Mammary epithelial cell (primary cell): ENCODE data around the gene TFAP2E.

Source experiments
- CTCF ChIP-seq, 2 donors: IDR thresholded peaks in 1 of 2; conservative IDR thresholded peaks in 1 of 2; 2 replicates each; pipeline ENCODE4 v1.5.1; 2011 to 2012; ENCODE audit warnings: inconsistent platforms in 2 of 2, low read length in 2 of 2, mild to moderate bottlenecking in 2 of 2, control low read depth in 1 of 2, low read depth in 1 of 2; ENCODE audit not compliant: insufficient read depth in 1 of 2; ENCODE audit errors: extremely low read depth in 1 of 2
- EZH2 ChIP-seq: IDR thresholded peaks from 2 replicates; pipeline ENCODE4 v1.6.1; 2012; ENCODE audit warnings: low read length, inconsistent platforms, borderline replicate concordance

- TF ChIP-seq CTCF (conservative IDR thresholded peaks at IDR 0.05 in 1 of 2, IDR thresholded peaks at IDR 0.05 in 1 of 2; ENCODE audit: extremely low read depth in 1 of 2, insufficient read depth in 1 of 2, low read depth in 1 of 2, low read length in 2 of 2) (no peak), EZH2 (no peak)
These were observed 1.7 kb downstream of the TFAP2E start for GRCh38 chr1:35574655-35575415.
